ENCODE data around the gene UNC79. TPM values are rescaled to one million over a fixed set of nuclear protein-coding genes. Genes with fewer than 3 reads are reported as not detected.
A peak's percentile ranks its signal among the peaks of the same experiment; 100 is the strongest.

UNC79 gene
- total and polyA plus RNA-seq, 10 of the 15 experiments (the other 5 are each of a cell fraction or from before 2014, with no cell fraction given), result 0.04 to 0.29 (median 0.14) TPM

- TF ChIP-seq ZBTB40 (IDR thresholded peaks at IDR 0.05; ENCODE audit: borderline replicate concordance), result no peak
These were observed 175.4 kb downstream of the UNC79 start (continued) for GRCh38 chr14:93606091-93606490.

- Histone ChIP-seq H3K4me2 (ENCODE audit: control insufficient read depth, insufficient read depth) (no peak overlapping the region), H2AFZ (ENCODE audit: control insufficient read depth, low read depth, low read length) (peak overlapping the region; percentile 15; the same call in 1 of the 2 replicates), H3K36me3 (ENCODE audit: control insufficient read depth in 2 of 2, insufficient read depth in 2 of 2, low read length in 1 of 2) (no peaks in the 10 kb centered on the region), H3K27me3 (replicated peaks in 1 of 2; ENCODE audit: control insufficient read depth in 2 of 2, insufficient read depth in 2 of 2, low read length in 1 of 2) (peaks cover 0 to 3% of the 10 kb centered on the region in 2 experiments; a peak in 2 of 4 replicates), H3K27ac (ENCODE audit: control insufficient read depth, insufficient read depth) (no peak overlapping the region), H3K9me3 (replicated peaks; ENCODE audit: control insufficient read depth, insufficient read depth, low read length) (no peaks in the 10 kb centered on the region), H3K79me2 (ENCODE audit: control insufficient read depth, insufficient read depth, low read length) (no peaks in the 10 kb centered on the region), H4K20me1 (ENCODE audit: control insufficient read depth, insufficient read depth) (no peaks in the 10 kb centered on the region), H3K4me1 (ENCODE audit: control insufficient read depth, insufficient read depth, low read length) (no peaks in the 10 kb centered on the region), H3K9ac (ENCODE audit: control insufficient read depth, insufficient read depth, low read length) (no peak overlapping the region), H3K4me3 (no peak overlapping the region)
- TF ChIP-seq RAD21 (IDR thresholded peaks at IDR 0.05; ENCODE audit: insufficient read depth, low read depth, low read length) (peak; percentile 83), YY1 (IDR thresholded peaks at IDR 0.05; ENCODE audit: low read depth, low read length) (peak; percentile 76), POLR2AphosphoS2 (IDR thresholded peaks at IDR 0.05; ENCODE audit: low read depth, low read length) (no peak), SMC3 (IDR thresholded peaks at IDR 0.05; ENCODE audit: borderline replicate concordance, low read length) (peak; percentile 82; the same call in 1 of the 2 replicates)
- TF ChIP-seq, protein P1, sequence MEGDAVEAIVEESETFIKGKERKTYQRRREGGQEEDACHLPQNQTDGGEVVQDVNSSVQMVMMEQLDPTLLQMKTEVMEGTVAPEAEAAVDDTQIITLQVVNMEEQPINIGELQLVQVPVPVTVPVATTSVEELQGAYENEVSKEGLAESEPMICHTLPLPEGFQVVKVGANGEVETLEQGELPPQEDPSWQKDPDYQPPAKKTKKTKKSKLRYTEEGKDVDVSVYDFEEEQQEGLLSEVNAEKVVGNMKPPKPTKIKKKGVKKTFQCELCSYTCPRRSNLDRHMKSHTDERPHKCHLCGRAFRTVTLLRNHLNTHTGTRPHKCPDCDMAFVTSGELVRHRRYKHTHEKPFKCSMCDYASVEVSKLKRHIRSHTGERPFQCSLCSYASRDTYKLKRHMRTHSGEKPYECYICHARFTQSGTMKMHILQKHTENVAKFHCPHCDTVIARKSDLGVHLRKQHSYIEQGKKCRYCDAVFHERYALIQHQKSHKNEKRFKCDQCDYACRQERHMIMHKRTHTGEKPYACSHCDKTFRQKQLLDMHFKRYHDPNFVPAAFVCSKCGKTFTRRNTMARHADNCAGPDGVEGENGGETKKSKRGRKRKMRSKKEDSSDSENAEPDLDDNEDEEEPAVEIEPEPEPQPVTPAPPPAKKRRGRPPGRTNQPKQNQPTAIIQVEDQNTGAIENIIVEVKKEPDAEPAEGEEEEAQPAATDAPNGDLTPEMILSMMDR (IDR thresholded peaks at IDR 0.05 in 2 of 3, conservative IDR thresholded peaks at IDR 0.05 in 1 of 3; ENCODE audit: control insufficient read depth in 2 of 3, extremely low read depth in 1 of 3, insufficient read depth in 1 of 3, low read depth in 3 of 3, low read length in 3 of 3), result peak; percentile 61 to 80 (median 67)
- ChIA-PET POLR2A (no interaction called here), SMC1A (ENCODE audit: uncharacterized antibody, unreplicated experiment) (interaction anchor here (0.6 to 2.4 kb wide), 16 partner anchors 10 to 506 kb away, joined by 3 to 11 read pairs (median 3); partner anchors contain the start of gene UBR7), CTCF (interaction anchor here (0.6 to 2.8 kb wide), 34 partner anchors 10 to 668 kb away, joined by 3 to 12 read pairs (median 4); partner anchors contain the start of gene UBR7), RAD21 (ENCODE audit: unreplicated experiment) (interaction anchor here (0.5 to 2.8 kb wide), 9 partner anchors 62 to 506 kb away, joined by 3 to 16 read pairs (median 5); partner anchors contain the start of genes GON7 and UBR7)
- WGBS (ENCODE audit: insufficient coverage, insufficient replicate concordance, low lambda C conversion rate, missing lambda C conversion rate), result 40% methylated on average over 7 of the region's 7 CpGs
- intact Hi-C loops (cut with micrococcal nuclease; ENCODE audit: unreplicated experiment), result loop anchor here (2.0 to 5.0 kb wide), 2 partner anchors 72 to 384 kb away; no protein-coding TSS in a partner anchor
- ATAC-seq (peak; percentile 81), DNase-seq (ENCODE audit: low read depth, low spot score) (peak; percentile 5), FAIRE-seq (peak; percentile 86)
- no TSS peak for BruUV-seq (replicated peaks)
- in situ Hi-C loops (cut with MboI), result no loop called here
These were observed 188.5 kb downstream of the UNC79 start for GRCh38 chr14:93619176-93619793.
